Activated CD8-positive, alpha-beta T cell treated with anti-CD3 and anti-CD28 coated beads, Interleukin-2, amount 10 ng/mL, durations not matched to agents 7 days and 5 days (primary cell): ENCODE results near the gene TXNRD2. TPM values are rescaled to one million over a fixed set of nuclear protein-coding genes. Genes with fewer than 3 reads are reported as not detected.
"Not testable (repeated sequence)": the region's sequence is repeated elsewhere in the genome, so short reads cannot be mapped to it uniquely, and the experiment has no call there.

ENCODE experiments used
- ATAC-seq: fragments of 150-1000 bp; cut with Tn5 transposase; one replicate; pipeline ENCODE4 v1.10.0; 2021; ENCODE audit warnings: moderate library complexity
- CTCF ChIA-PET: fragments of 350-600 bp; sonication (Branson Sonifier 250); formaldehyde crosslinking; loops from one replicate; lab custom pipeline; 2021; ENCODE audit warnings: antibody characterized with exemption; lab: Charles Lee
- POLR2A ChIA-PET: fragments of 350-600 bp; sonication (Branson Sonifier 250); formaldehyde crosslinking; loops from one replicate; lab custom pipeline; 2021; ENCODE audit warnings: antibody characterized with exemption; lab: Charles Lee
- DNase-seq: peaks from one replicate; pipeline ENCODE4 v3.0.0-alpha.2; 2020
- H3K27ac Mint-ChIP-seq: one replicate; pipeline ENCODE4 v1.8.0; 2021; ENCODE audit warnings: mild to moderate bottlenecking, mixed read lengths
- H3K27me3 Mint-ChIP-seq: one replicate; pipeline ENCODE4 v1.8.0; 2021; ENCODE audit warnings: low read depth, mixed read lengths
- H3K36me3 Mint-ChIP-seq: one replicate; pipeline ENCODE4 v1.8.0; 2021; ENCODE audit warnings: low read depth, mixed read lengths
- H3K4me1 Mint-ChIP-seq: one replicate; pipeline ENCODE4 v1.8.0; 2021; ENCODE audit warnings: low read depth, mixed read lengths
- H3K4me3 Mint-ChIP-seq: one replicate; pipeline ENCODE4 v1.8.0; 2021; ENCODE audit warnings: mild to moderate bottlenecking, mixed read lengths
- H3K9me3 Mint-ChIP-seq: one replicate; pipeline ENCODE4 v1.8.0; 2022; ENCODE audit warnings: mixed read lengths; ENCODE audit not compliant: insufficient read depth
- total RNA-seq, 2 experiments: library from RNA; stranded (reverse); gene quantifications; one replicate each; pipeline ENCODE4 v1.2.3, GENCODE V29; 2021

The TXNRD2 gene
- total RNA-seq, 2 experiments from 2014 or later, result 16.1 to 19.3 TPM

DNA sequence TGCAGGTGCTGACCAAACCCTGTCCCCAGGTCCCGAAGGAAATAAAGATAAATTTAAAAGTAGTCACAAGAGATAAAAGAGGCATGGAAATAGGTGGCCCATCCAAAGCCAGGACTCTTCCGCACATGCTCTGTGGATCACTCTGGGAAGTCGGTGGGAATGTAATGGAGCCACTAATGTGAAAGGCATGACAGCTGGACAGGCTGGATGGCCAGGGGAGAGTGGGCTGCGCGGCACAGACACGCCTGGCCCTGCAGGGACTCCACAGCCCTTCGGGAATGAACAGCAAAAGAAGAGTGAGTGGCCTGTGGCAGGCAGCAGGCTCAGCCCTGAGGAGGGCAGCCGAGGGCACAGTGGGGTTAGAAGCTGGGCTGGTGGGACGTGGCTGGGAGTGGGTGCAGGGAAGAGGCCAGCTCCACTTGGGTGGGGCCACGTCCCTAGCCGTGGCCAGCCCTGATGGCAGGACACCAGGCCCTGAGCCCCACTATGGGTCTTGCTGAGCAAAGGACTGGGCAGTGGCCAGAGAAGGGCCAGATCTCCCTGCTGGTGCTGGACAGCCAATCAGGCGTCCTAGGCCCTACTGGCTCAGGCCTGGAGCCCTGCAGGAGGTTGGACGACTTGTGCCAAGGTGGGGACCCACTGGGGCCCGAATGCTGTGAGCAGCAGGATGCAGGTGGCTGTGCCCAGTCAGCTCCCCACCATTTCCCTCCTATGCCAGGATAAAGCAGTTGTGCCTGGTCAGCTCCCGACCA is 55.6 kb downstream of the TXNRD2 start:
- no peaks in the 10 kb centered on the region for H3K27me3 Mint-ChIP-seq
- H3K36me3 Mint-ChIP-seq, result no peaks in the 10 kb centered on the region
- peak overlapping the region; percentile 9 for H3K27ac Mint-ChIP-seq
- no peaks in the 10 kb centered on the region for H3K9me3 Mint-ChIP-seq
- ATAC-seq (no peak), DNase-seq (no peak)
- peaks cover 32% of the 10 kb centered on the region for H3K4me1 Mint-ChIP-seq
- H3K4me3 Mint-ChIP-seq, result no peak overlapping the region
- POLR2A ChIA-PET, result interaction anchor here (1.3 to 2.1 kb wide), 3 partner anchors 11 to 36 kb away, joined by 3 to 14 read pairs (median 8); partner anchors contain the start of genes GNB1L and RTL10
- CTCF ChIA-PET, result interaction anchor here (0.8 to 2.4 kb wide), 5 partner anchors 21 to 162 kb away, joined by 3 to 8 read pairs (median 4); partner anchors contain the start of gene GP1BB

DNA sequence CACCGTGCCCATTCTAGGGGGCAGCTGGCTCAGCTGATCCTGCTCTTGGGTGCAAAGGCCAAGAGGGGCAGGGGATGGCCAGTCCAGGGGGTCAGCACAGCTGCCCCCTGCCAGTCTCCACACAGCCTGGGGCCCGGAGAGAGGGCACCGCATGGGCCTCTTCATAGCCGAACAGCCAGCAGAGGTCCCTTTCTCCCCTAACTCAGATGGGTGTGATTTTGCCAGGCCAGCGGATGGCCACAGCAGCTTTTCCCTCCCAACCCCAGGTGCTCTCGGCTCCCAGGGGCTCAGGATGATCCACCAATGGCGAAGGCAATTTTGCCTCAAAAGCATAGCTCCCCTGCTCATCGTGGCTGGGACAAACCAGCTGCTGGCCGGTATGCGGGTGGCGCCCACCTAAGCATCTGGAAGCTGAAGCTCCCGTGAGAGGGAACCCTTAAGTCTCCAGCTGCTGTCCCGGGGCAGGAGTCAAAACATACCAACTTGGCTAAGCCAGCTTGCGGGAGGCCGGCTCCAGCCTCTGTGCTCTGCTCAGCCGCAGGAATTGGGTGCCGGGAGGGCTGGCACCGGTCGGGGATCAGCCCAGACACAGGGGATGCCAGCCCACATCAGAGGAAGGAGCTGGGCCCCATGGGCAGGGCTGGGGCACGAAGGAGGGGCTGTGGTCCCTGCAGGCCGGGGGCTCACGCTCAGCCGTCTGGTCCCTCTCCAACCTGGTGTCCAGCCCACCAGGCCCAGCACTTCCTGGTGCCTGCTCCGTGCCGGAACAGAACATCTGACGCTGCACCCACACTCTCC is 56.5 kb downstream of the TXNRD2 start:
- no peaks in the 10 kb centered on the region for H3K36me3 Mint-ChIP-seq
- H3K4me3 Mint-ChIP-seq, result no peak overlapping the region
- H3K27ac Mint-ChIP-seq, result no peak overlapping the region
- DNase-seq (no peak), ATAC-seq (no peak)
- H3K9me3 Mint-ChIP-seq, result no peaks in the 10 kb centered on the region
- no peaks in the 10 kb centered on the region for H3K27me3 Mint-ChIP-seq
- ChIA-PET POLR2A (no interaction called here), CTCF (no interaction called here)
- peaks cover 25% of the 10 kb centered on the region for H3K4me1 Mint-ChIP-seq

DNA sequence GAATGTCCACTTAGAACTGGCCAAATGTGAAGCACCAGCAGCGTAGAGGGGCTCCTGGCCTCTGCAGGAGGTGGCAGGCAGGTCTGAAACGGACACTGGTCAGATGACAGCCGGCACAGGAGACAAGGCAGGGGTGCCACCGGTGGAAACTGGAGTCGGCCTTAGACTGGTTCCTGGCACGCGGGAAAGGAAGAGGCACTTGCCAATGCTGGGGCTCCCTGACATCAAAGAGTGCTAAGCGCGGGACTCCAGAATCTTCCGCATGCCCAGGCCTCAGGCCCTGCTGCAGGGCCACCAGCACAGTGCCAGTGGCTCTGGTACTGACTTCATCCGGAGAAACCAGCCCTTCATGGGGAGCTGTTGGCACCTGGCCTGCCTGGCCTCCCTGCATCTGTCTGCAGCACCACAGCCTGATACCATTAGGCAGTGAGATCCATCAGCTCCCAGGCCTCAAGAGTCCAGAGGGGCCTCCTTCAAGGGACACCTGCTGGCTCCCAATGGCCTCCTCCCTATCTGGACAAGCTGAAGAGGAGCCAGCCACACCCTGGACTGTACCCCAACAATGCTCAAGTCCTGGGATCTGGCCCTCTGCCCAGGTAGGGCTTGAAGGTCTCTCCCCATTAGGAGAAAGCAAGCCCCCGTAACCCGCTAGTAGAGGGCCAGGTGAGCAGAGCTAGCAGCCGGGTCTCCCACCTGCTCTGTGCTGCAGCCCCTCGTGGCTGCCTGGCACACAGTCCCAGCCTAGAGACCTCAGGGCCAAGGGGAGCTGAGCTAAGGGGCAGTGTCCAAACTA is 57.3 kb downstream of the TXNRD2 start:
- no peaks in the 10 kb centered on the region for H3K36me3 Mint-ChIP-seq
- H3K27me3 Mint-ChIP-seq, result no peaks in the 10 kb centered on the region
- no peak for ATAC-seq
- POLR2A ChIA-PET, result no interaction called here
- no peaks in the 10 kb centered on the region for H3K9me3 Mint-ChIP-seq
- H3K27ac Mint-ChIP-seq, result no peak overlapping the region
- CTCF ChIA-PET, result no interaction called here
- no peak overlapping the region for H3K4me3 Mint-ChIP-seq
- DNase-seq, result no peak
- peaks cover 20% of the 10 kb centered on the region for H3K4me1 Mint-ChIP-seq

DNA sequence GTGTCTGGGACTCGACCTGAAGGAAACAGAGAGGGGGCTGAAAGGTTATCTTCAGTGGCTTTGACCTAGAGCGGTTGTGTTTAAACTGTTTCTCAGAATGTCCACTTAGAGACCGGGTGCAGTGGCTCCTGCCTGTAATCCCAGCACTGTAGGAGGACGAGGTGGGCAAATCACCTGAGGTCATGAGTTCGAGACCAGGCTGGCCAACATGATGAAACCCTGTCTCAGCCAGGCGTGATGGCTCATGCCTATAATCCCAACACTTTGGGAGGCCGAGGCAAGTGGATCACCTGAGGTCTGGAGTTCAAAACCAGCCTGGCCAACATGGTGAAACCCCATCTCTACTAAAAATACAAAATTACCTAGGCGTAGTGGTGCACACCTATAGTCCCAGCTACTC is 58.2 kb downstream of the TXNRD2 start:
- peaks cover 20% of the 10 kb centered on the region for H3K4me1 Mint-ChIP-seq
- H3K4me3 Mint-ChIP-seq, H3K36me3 Mint-ChIP-seq, CTCF ChIA-PET, H3K27me3 Mint-ChIP-seq, H3K27ac Mint-ChIP-seq, H3K9me3 Mint-ChIP-seq, POLR2A ChIA-PET, DNase-seq, ATAC-seq: not testable (repeated sequence)

DNA sequence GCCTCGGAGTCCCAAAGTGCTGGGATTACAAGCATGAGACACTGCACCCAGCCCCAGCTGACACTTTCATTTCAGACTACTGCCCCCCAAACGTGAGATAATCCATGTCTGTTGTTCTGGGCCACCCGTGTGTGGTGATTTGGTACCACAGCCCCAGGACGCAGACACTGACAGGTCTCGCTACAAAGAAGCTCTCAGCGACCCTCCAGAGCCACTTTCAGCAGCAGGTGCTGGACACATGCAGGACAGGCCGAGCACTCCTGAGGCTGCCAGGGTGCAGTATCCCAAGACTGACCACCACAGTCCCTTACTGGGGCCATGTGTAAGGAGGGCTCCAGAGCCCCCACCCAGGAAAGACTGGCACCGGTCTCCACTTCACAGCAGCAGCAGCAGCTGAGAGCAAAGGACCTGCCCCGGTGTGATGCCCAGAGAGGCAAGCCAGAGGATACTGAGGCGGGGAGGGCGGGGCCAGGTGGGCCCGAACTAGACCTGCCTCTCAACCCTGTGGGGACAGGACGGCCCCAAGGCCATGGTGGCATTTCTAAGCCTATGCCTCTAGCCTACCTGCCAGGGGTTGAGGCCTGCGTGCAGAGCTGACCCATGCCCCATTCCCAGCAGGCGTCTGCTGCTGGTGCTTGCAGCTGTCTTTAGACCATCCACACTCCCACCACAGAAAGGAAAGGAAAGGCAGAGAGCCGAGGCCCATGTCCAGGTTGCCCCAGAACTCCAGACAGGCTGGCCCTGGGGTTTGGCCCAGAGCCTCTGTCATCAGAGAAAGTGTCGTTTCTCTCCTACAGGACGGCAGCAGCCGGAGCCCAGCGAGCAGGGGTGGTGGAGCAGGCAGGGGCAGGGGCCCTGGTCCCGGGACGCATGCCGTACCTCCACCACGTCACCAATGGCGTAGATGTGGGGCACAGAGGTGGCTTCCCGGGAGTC is 58.9 kb downstream of the TXNRD2 start:
- Mint-ChIP-seq H3K4me3 (no peak overlapping the region), H3K9me3 (no peaks in the 10 kb centered on the region), H3K4me1 (peaks cover 20% of the 10 kb centered on the region), H3K27ac (no peak overlapping the region), H3K36me3 (no peaks in the 10 kb centered on the region), H3K27me3 (no peaks in the 10 kb centered on the region)
- CTCF ChIA-PET, result no interaction called here
- POLR2A ChIA-PET, result interaction anchor here (1.5 kb wide), 1 partner anchor 12 kb away, joined by 3 read pairs; no protein-coding TSS in a partner anchor
- DNase-seq, result no peak
- ATAC-seq, result no peak

DNA sequence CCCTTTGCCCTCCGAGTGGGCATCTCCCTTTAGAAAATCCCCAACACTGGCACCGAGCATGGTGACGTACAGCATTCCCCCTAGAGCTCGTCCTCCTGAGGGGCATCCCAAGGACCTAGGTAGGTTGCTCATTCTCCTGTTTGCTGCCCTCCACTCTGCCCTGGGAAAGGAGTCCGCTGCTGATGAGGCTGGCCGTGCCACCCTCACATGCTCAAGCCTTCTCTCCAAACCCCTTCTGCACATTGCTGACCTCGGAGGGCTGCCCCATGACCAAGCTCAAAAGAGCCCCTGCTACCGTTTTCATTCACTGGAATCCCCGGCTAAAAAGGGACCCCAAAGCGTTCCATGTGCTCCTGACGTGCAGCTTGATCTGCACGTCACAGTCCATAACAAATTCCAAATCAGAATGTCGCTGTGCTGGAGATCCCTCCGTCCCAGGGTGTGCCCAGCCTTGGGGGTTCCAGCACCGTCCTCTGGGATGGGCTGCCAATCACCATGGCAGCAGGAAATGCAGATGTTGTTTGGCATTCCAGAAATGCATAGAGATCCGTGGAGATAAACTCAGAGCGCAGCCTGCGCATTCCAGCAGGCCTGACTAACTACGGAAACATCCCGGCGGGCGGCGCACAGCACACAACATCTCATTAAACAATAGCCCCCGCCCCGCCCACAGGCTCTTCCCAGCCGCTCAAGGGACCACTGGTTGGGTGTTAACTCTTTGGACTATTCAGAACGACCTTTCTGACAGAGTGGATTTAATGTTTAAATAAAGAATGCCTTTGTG is 60.6 kb downstream of the TXNRD2 start:
- Mint-ChIP-seq H3K4me3 (no peak overlapping the region), H3K27ac (no peak overlapping the region), H3K27me3 (no peaks in the 10 kb centered on the region), H3K4me1 (peaks cover 7% of the 10 kb centered on the region), H3K9me3 (no peaks in the 10 kb centered on the region), H3K36me3 (no peaks in the 10 kb centered on the region)
- POLR2A ChIA-PET, result interaction anchor here (1.5 kb wide), 1 partner anchor 10 kb away, joined by 3 read pairs; no protein-coding TSS in a partner anchor
- ATAC-seq (no peak), DNase-seq (no peak)
- CTCF ChIA-PET, result no interaction called here

DNA sequence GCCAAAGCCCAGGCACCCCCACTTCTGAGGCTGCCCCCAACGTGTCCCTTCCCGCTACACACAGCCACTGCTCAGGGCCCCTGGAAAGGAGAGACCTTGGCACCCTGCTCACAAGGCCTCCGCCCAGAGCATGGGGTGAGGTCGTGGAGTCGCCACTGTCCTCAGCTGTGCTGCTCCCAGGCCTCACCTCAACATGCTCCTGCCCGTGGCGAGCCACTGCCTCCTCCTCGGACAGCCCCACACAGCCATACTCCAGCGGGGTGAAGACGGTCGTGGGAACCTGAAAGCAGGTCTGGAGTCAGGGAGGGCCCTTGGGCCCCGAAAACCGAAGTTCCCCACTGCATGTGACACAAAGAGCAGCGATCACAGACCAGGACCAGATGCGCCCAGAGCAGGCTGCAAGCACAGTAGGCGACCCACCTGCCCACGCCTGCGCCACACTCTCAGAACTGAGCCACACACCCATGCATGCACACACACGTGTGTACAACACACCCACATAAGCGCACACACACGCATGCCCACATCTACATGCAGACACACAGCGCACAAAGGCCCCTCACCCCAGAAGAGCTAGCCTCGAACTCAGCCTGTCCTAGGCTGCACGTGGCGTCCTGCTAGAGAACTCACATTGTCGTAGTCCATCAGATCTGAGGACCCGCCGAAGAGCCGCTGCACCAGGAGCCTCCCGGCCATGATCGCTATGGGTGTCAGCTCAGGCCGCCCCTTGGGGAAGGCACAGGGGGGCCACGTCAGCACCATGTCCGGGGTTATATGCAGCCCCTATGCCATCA is 61.4 kb downstream of the TXNRD2 start:
- no peak for DNase-seq
- ATAC-seq, result no peak
- POLR2A ChIA-PET, result no interaction called here
- peaks cover 2% of the 10 kb centered on the region for H3K4me1 Mint-ChIP-seq
- no peaks in the 10 kb centered on the region for H3K9me3 Mint-ChIP-seq
- CTCF ChIA-PET, result no interaction called here
- no peak overlapping the region for H3K27ac Mint-ChIP-seq
- H3K27me3 Mint-ChIP-seq, result no peaks in the 10 kb centered on the region
- H3K36me3 Mint-ChIP-seq, result no peaks in the 10 kb centered on the region
- H3K4me3 Mint-ChIP-seq, result no peak overlapping the region

DNA sequence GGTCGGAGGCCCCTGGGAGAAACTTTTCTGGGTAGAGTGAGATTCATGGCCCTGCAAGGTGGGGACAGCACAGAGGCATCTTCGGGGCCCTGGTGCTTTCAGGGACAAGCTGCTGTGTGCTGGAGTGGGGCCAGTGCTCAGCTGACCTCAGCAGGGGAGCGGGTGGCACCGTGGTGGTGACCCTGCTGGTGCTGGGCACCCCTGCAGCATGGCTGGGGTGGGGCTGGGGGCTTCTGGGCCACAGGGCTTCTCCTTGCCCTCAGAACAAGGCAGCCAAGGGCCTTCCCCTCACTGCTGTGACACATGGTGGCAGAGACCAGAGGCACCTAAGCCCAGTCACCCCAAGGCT is 62.0 kb downstream of the TXNRD2 start:
- no peak for ATAC-seq
- no peak for DNase-seq
- no peaks in the 10 kb centered on the region for H3K9me3 Mint-ChIP-seq
- H3K36me3 Mint-ChIP-seq, result no peaks in the 10 kb centered on the region
- POLR2A ChIA-PET, result no interaction called here
- peaks cover 5% of the 10 kb centered on the region for H3K4me1 Mint-ChIP-seq
- no peak overlapping the region for H3K27ac Mint-ChIP-seq
- CTCF ChIA-PET, result no interaction called here
- H3K4me3 Mint-ChIP-seq, result no peak overlapping the region
- no peaks in the 10 kb centered on the region for H3K27me3 Mint-ChIP-seq

DNA sequence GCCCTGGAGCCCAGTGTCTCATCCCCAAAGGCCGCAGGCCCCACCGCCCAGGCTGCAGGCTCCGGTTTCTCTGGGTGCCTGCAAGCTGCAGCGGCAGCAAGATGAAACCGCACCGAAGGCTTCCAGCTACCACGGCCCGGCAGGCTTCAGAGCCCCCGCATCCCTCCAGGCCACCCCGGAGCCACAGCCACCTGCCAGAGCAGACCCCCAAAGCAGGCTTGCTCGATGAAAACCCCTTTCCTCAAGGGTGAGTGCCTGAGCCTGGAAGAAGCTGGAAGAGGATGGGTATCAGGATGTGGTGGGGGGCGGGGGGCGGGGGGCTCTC is 62.4 kb downstream of the TXNRD2 start:
- H3K27ac Mint-ChIP-seq, result no peak overlapping the region
- ChIA-PET POLR2A (interaction anchor here (1.1 kb wide), 1 partner anchor 24 kb away, joined by 3 read pairs; no protein-coding TSS in a partner anchor), CTCF (no interaction called here)
- H3K27me3 Mint-ChIP-seq, result no peaks in the 10 kb centered on the region
- H3K4me1 Mint-ChIP-seq, result peaks cover 9% of the 10 kb centered on the region
- no peaks in the 10 kb centered on the region for H3K9me3 Mint-ChIP-seq
- no peak overlapping the region for H3K4me3 Mint-ChIP-seq
- H3K36me3 Mint-ChIP-seq, result no peaks in the 10 kb centered on the region
- DNase-seq (no peak), ATAC-seq (no peak)
